OCI-LY3 (cell line): ENCODE data around the gene DYDC1.
A peak's percentile ranks its signal among the peaks of the same experiment; 100 is the strongest.

Experiments
- H2AFZ ChIP-seq: fragments of 200-600, 300-600 bp; shearing (Covaris generic); 2 replicates; pipeline ENCODE4 v1.6.0; 2014; ENCODE audit warnings: antibody characterized with exemption, low read depth, low read length
- H3K27ac ChIP-seq: fragments of 200-600, 300-600 bp; sonication (generic); 2 replicates; pipeline ENCODE4 v1.5.1; 2014; ENCODE audit warnings: mild to moderate bottlenecking, low read length, moderate library complexity, mixed read lengths
- H3K27me3 ChIP-seq: fragments of 200-600, 300-600 bp; sonication (generic); 2 replicates; pipeline ENCODE4 v1.6.1; 2014; ENCODE audit warnings: low read depth, low read length, mixed read lengths
- H3K36me3 ChIP-seq: fragments of 200-600, 300-600 bp; sonication (generic); replicated peaks from 2 replicates; pipeline ENCODE3; 2014; ENCODE audit warnings: low read depth, low read length, mixed read lengths
- H3K4me1 ChIP-seq: fragments of 300-600, 200-600 bp; sonication (generic); 2 replicates; pipeline ENCODE4 v1.6.1; 2014; ENCODE audit warnings: low read length, mixed read lengths
- H3K4me2 ChIP-seq: fragments of 200-600, 300-600 bp; sonication (generic); 2 replicates; pipeline ENCODE4 v1.6.1; 2014; ENCODE audit warnings: low read length, mixed read lengths
- H3K4me3 ChIP-seq: fragments of 300-600, 200-600 bp; sonication (generic); 2 replicates; pipeline ENCODE4 v1.5.1; 2014; ENCODE audit warnings: antibody characterized with exemption, mild to moderate bottlenecking, low read length, moderate library complexity
- H3K79me2 ChIP-seq: fragments of 300-600, 200-600 bp; shearing (Covaris generic); 2 replicates; pipeline ENCODE4 v1.6.1; 2014; ENCODE audit warnings: mild to moderate bottlenecking, low read length, mixed read lengths
- H3K9ac ChIP-seq: fragments of 300-600, 200-600 bp; shearing (Covaris generic); 2 replicates; pipeline ENCODE4 v1.6.0; 2014; ENCODE audit warnings: mild to moderate bottlenecking, low read length, moderate library complexity
- H3K9me3 ChIP-seq: fragments of 200-600, 300-600 bp; shearing (Covaris generic); 2 replicates; pipeline ENCODE4 v1.6.1; 2014; ENCODE audit warnings: low read length, mixed read lengths; ENCODE audit not compliant: insufficient read depth
- H4K20me1 ChIP-seq: fragments of 200-600, 300-600 bp; sonication (generic); 2 replicates; pipeline ENCODE4 v1.6.1; 2016; ENCODE audit warnings: low read length, mixed read lengths; ENCODE audit not compliant: insufficient read depth
- CTCF ChIP-seq: fragments of 200-600, 300-600 bp; sonication (generic); IDR thresholded peaks from 2 replicates; pipeline ENCODE4 v1.5.1; 2014; ENCODE audit warnings: antibody characterized with exemption, low read length, low read depth
- EZH2phosphoT487 ChIP-seq: fragments of 200-600 bp; shearing (Covaris generic); IDR thresholded peaks from 2 replicates; pipeline ENCODE4 v1.6.1; 2018; ENCODE audit warnings: antibody characterized with exemption, mixed run types, low read depth

DYDC1 gene

DNA sequence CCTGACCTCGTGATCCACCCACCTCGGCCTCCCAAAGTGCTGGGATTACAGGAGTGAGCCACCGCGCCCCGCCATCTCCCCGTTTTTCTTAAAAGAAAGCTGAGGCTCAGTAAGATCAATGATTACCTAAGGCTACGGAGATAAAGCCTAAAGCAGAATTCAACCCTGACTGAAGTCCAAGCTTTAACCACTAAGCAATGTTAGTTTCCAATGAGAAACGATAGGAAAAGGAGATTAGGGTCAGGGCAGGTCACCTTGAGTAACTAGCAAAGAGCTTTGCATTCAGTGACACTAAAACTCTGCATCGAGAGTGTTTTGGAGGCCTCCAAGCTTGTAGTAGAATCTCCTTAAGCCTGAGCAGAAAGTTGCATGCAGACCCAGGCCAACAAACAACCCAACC lies 34.2 kb upstream of the DYDC1 start:
- Histone ChIP-seq H3K9me3 (no peaks in the 10 kb centered on the region), H3K27me3 (0 out of 2 replicates have a peak, but pooled peaks cover 8% of the 10 kb centered on the region), H3K4me3 (no peak overlapping the region), H3K4me2 (no peak overlapping the region), H2AFZ (no peak overlapping the region), H3K4me1 (no peaks in the 10 kb centered on the region), H3K79me2 (no peaks in the 10 kb centered on the region), H3K27ac (no peak overlapping the region), H3K36me3 (no peaks in the 10 kb centered on the region), H4K20me1 (no peaks in the 10 kb centered on the region), H3K9ac (no peak overlapping the region)
- no peak for TF ChIP-seq EZH2phosphoT487
- no peak for TF ChIP-seq CTCF

DNA sequence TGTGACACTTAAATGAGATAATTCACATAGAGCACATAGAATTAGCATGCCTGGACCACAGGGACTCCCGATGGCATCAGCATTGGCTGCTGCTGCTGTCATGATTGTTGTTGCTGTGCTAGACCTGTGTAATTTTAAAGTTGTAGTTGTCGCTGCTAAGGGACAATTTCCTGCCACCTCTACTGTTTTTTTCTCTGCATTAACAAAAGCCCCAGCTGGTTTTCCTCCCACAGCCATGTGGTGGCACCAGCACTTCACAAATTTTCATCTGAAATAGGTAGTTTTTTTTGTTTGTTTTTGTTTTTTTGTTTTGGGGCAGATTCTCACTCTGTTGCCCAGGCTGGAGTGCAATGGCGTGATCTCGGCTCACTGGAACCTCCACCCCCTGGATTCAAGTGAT lies 26.4 kb upstream of the DYDC1 start:
- H3K79me2 ChIP-seq = no peaks in the 10 kb centered on the region
- H3K9ac ChIP-seq = no peak overlapping the region
- H3K36me3 ChIP-seq = no peaks in the 10 kb centered on the region
- no peak overlapping the region for H2AFZ ChIP-seq
- H3K4me3 ChIP-seq = peak overlapping the region; percentile 43
- TF ChIP-seq EZH2phosphoT487 = no peak
- TF ChIP-seq CTCF = peak; percentile 59
- H3K4me1 ChIP-seq = 0 out of 2 replicates have a peak, but pooled peaks cover 2% of the 10 kb centered on the region
- H3K27me3 ChIP-seq = 0 out of 2 replicates have a peak, but pooled peaks cover 3% of the 10 kb centered on the region
- no peaks in the 10 kb centered on the region for H3K9me3 ChIP-seq
- H3K4me2 ChIP-seq = peak overlapping the region; percentile 50
- no peaks in the 10 kb centered on the region for H4K20me1 ChIP-seq
- H3K27ac ChIP-seq = no peak overlapping the region

GRCh38 chr10:80380185-80380584 lies 23.6 kb upstream of the DYDC1 start:
- Histone ChIP-seq H3K27me3 (0 out of 2 replicates have a peak, but pooled peaks cover 3% of the 10 kb centered on the region), H2AFZ (no peak overlapping the region), H4K20me1 (no peaks in the 10 kb centered on the region), H3K27ac (no peak overlapping the region), H3K79me2 (no peaks in the 10 kb centered on the region), H3K36me3 (no peaks in the 10 kb centered on the region), H3K9ac (no peak overlapping the region), H3K4me3 (no peak overlapping the region), H3K9me3 (no peaks in the 10 kb centered on the region), H3K4me2 (no peak overlapping the region), H3K4me1 (0 out of 2 replicates have a peak, but pooled peaks cover 2% of the 10 kb centered on the region)
- no peak for TF ChIP-seq CTCF
- no peak for TF ChIP-seq EZH2phosphoT487

GRCh38 chr10:80379701-80380100 lies 23.1 kb upstream of the DYDC1 start:
- Histone ChIP-seq H2AFZ (no peak overlapping the region), H4K20me1 (no peaks in the 10 kb centered on the region), H3K4me2 (no peak overlapping the region), H3K4me1 (0 out of 2 replicates have a peak, but pooled peaks cover 2% of the 10 kb centered on the region), H3K27me3 (0 out of 2 replicates have a peak, but pooled peaks cover 3% of the 10 kb centered on the region), H3K4me3 (no peak overlapping the region), H3K9me3 (no peaks in the 10 kb centered on the region), H3K36me3 (no peaks in the 10 kb centered on the region), H3K79me2 (no peaks in the 10 kb centered on the region), H3K27ac (no peak overlapping the region), H3K9ac (no peak overlapping the region)
- TF ChIP-seq EZH2phosphoT487 (no peak), CTCF (no peak)
